WTC11 (cell line): ENCODE data around the gene SIRT5. TPM values are rescaled to one million over a fixed set of nuclear protein-coding genes. Genes with fewer than 3 reads are reported as not detected.

Experiments used
- ATAC-seq: fragments of 200-7000 bp; cut with Tn5 transposase; 2 replicates; pipeline ENCODE4 v1.10.0; 2021; ENCODE audit warnings: mild to moderate bottlenecking, moderate library complexity
- CTCF ChIA-PET: fragments of 300-600 bp; sonication (Branson Sonifier 250); formaldehyde crosslinking; loops from one replicate; lab custom pipeline; 2021; ENCODE audit warnings: antibody characterized with exemption; lab: Charles Lee
- POLR2A ChIA-PET: fragments of 350-600 bp; sonication (Branson Sonifier 250); formaldehyde crosslinking; loops from one replicate; lab custom pipeline; 2021; ENCODE audit warnings: antibody characterized with exemption; lab: Charles Lee
- DNase-seq: peaks from one replicate; pipeline ENCODE4 v3.0.0; 2021; ENCODE audit warnings: low spot score
- H3K27ac Mint-ChIP-seq: 2 replicates; pipeline ENCODE4 v1.8.0; 2021; ENCODE audit warnings: mixed read lengths
- H3K27me3 Mint-ChIP-seq: 2 replicates; pipeline ENCODE4 v1.8.0; 2021; ENCODE audit warnings: low read depth, mild to moderate bottlenecking, moderate library complexity, mixed read lengths
- H3K36me3 Mint-ChIP-seq: 2 replicates; pipeline ENCODE4 v1.8.0; 2021; ENCODE audit warnings: mixed read lengths
- H3K4me1 Mint-ChIP-seq: 2 replicates; pipeline ENCODE4 v1.8.0; 2022; ENCODE audit warnings: mixed read lengths
- H3K4me3 Mint-ChIP-seq: 2 replicates; pipeline ENCODE4 v1.8.0; 2021; ENCODE audit warnings: mild to moderate bottlenecking, moderate library complexity, mixed read lengths
- H3K9me3 Mint-ChIP-seq: 2 replicates; pipeline ENCODE4 v1.8.0; 2021; ENCODE audit warnings: mixed read lengths
- CTCF ChIP-seq: fragments of 200-600 bp; IDR thresholded peaks from 2 replicates; pipeline ENCODE4 v1.8.0; 2022; ENCODE audit warnings: antibody characterized with exemption
- ELF4 ChIP-seq: sonication (generic); formaldehyde crosslinking; IDR thresholded peaks from 2 replicates; pipeline ENCODE4 v1.8.1; 2022; ENCODE audit warnings: low read depth, mild to moderate bottlenecking, moderate library complexity, missing genetic modification reagents
- FOXK1 ChIP-seq: sonication (generic); formaldehyde crosslinking; IDR thresholded peaks from 2 replicates; pipeline ENCODE4 v1.8.0; 2022; ENCODE audit warnings: mild to moderate bottlenecking, moderate library complexity, missing genetic modification reagents
- GRHL2 ChIP-seq: fragments of 250-450 bp; sonication (Bioruptor Pico); IDR thresholded peaks from 2 replicates; pipeline ENCODE4 v1.8.0; 2022; ENCODE audit warnings: mild to moderate bottlenecking, moderate library complexity; ENCODE audit not compliant: insufficient replicate concordance, severe bottlenecking
- IRF2 ChIP-seq: sonication (generic); formaldehyde crosslinking; IDR thresholded peaks from 2 replicates; pipeline ENCODE4 v1.8.0; 2022; ENCODE audit warnings: low read depth, missing genetic modification reagents, borderline replicate concordance
- KAT7 ChIP-seq: sonication (generic); formaldehyde crosslinking; IDR thresholded peaks from 2 replicates; pipeline ENCODE4 v1.8.1; 2023; ENCODE audit warnings: missing genetic modification reagents, mild to moderate bottlenecking, borderline replicate concordance
- MLX ChIP-seq: sonication (generic); formaldehyde crosslinking; IDR thresholded peaks from 2 replicates; pipeline ENCODE4 v1.8.1; 2023; ENCODE audit warnings: mild to moderate bottlenecking, missing genetic modification reagents, moderate library complexity
- NFYB ChIP-seq: sonication (generic); formaldehyde crosslinking; conservative IDR thresholded peaks from 2 replicates; pipeline ENCODE4 v1.8.0; 2022; ENCODE audit warnings: low read depth, missing genetic modification reagents
- PRRX2 ChIP-seq: fragments of 250-450 bp; sonication (Bioruptor Pico); IDR thresholded peaks from 2 replicates; pipeline ENCODE4 v1.8.0; 2021; ENCODE audit warnings: mild to moderate bottlenecking
- SMAD4 ChIP-seq: sonication (generic); formaldehyde crosslinking; IDR thresholded peaks from 2 replicates; pipeline ENCODE4 v1.8.0; 2022; ENCODE audit warnings: mild to moderate bottlenecking, missing genetic modification reagents
- SOX15 ChIP-seq: fragments of 250-450 bp; sonication (Bioruptor Pico); IDR thresholded peaks from 2 replicates; pipeline ENCODE4 v1.9.0; 2021; ENCODE audit warnings: mild to moderate bottlenecking
- TEAD1 ChIP-seq: sonication (generic); formaldehyde crosslinking; IDR thresholded peaks from 2 replicates; pipeline ENCODE4 v1.8.0; 2022; ENCODE audit warnings: mild to moderate bottlenecking, missing genetic modification reagents
- TEAD4 ChIP-seq: sonication (generic); formaldehyde crosslinking; IDR thresholded peaks from 2 replicates; pipeline ENCODE4 v1.8.0; 2022; ENCODE audit warnings: mild to moderate bottlenecking, missing genetic modification reagents
- ZNF317 ChIP-seq: sonication (generic); formaldehyde crosslinking; IDR thresholded peaks from 2 replicates; pipeline ENCODE4 v1.8.1; 2023; ENCODE audit warnings: low read depth, mild to moderate bottlenecking, moderate library complexity, missing genetic modification reagents, borderline replicate concordance
- ZNF423 ChIP-seq: fragments of 250-450 bp; sonication (Bioruptor Pico); IDR thresholded peaks from 2 replicates; pipeline ENCODE4 v2.1.2; 2022; ENCODE audit warnings: mild to moderate bottlenecking, moderate library complexity
- total RNA-seq: library from RNA; stranded (reverse); gene quantifications from 3 replicates; pipeline ENCODE4 v1.2.3, GENCODE V29; 2021
- TF ChIP-seq, protein P1 (sequence below): sonication (generic); formaldehyde crosslinking; IDR thresholded peaks from 2 replicates; pipeline ENCODE4 v1.8.0; 2023; ENCODE audit warnings: mild to moderate bottlenecking, missing genetic modification reagents
- TF ChIP-seq, protein P2 (sequence below): sonication (generic); formaldehyde crosslinking; IDR thresholded peaks from 2 replicates; pipeline ENCODE4 v1.8.1; 2022; ENCODE audit warnings: low read depth, mild to moderate bottlenecking, moderate library complexity, missing genetic modification reagents, borderline replicate concordance
- TF ChIP-seq, protein P3 (sequence below): sonication (generic); formaldehyde crosslinking; IDR thresholded peaks from 2 replicates; pipeline ENCODE4 v1.8.0; 2022; ENCODE audit warnings: mild to moderate bottlenecking, missing genetic modification reagents
- TF ChIP-seq, protein P4 (sequence below): fragments of 250-450 bp; sonication (Bioruptor Pico); IDR thresholded peaks from 2 replicates; pipeline ENCODE4 v1.9.0; 2021; ENCODE audit warnings: moderate library complexity, mild to moderate bottlenecking, inconsistent platforms, borderline replicate concordance
- TF ChIP-seq, protein P5 (sequence below): fragments of 250-450 bp; sonication (Bioruptor Pico); IDR thresholded peaks from 2 replicates; pipeline ENCODE4 v1.9.0; 2021; ENCODE audit warnings: mild to moderate bottlenecking

The SIRT5 gene
- total RNA-seq, 1 experiment from 2014 or later: 11.8 TPM

DNA sequence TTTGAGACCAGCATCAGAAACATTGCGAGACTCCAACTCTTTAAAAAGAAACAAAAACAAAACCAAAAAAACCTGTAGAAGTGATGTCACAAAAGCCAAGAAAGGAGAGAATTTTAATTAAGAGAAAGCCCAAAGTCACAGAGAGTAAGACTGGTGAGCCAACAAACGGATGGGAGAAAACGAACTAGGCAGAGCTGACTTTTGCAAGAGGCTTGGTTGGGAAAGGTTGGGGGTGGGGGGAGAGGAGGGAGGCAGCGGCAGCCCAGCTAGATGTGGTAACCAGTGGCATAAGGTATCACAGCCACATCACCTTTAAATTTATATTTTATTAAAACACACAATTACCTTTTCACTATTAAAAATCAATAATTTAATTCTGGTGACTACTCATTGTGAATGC is 64.2 kb downstream of the SIRT5 start (continued):
- TF ChIP-seq, protein P1, sequence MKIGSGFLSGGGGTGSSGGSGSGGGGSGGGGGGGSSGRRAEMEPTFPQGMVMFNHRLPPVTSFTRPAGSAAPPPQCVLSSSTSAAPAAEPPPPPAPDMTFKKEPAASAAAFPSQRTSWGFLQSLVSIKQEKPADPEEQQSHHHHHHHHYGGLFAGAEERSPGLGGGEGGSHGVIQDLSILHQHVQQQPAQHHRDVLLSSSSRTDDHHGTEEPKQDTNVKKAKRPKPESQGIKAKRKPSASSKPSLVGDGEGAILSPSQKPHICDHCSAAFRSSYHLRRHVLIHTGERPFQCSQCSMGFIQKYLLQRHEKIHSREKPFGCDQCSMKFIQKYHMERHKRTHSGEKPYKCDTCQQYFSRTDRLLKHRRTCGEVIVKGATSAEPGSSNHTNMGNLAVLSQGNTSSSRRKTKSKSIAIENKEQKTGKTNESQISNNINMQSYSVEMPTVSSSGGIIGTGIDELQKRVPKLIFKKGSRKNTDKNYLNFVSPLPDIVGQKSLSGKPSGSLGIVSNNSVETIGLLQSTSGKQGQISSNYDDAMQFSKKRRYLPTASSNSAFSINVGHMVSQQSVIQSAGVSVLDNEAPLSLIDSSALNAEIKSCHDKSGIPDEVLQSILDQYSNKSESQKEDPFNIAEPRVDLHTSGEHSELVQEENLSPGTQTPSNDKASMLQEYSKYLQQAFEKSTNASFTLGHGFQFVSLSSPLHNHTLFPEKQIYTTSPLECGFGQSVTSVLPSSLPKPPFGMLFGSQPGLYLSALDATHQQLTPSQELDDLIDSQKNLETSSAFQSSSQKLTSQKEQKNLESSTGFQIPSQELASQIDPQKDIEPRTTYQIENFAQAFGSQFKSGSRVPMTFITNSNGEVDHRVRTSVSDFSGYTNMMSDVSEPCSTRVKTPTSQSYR (CRISPR knock-in tag): no peak
- TF ChIP-seq PRRX2 (CRISPR knock-in tag) (no peak), TEAD1 (CRISPR knock-in tag) (no peak)

GRCh38 chr6:13641315-13641714 is 66.9 kb downstream of the SIRT5 start:
- Mint-ChIP-seq H3K4me3 (no peak overlapping the region), H3K4me1 (peaks cover 38% of the 10 kb centered on the region), H3K36me3 (peaks cover 9% of the 10 kb centered on the region), H3K9me3 (no peaks in the 10 kb centered on the region), H3K27me3 (no peaks in the 10 kb centered on the region), H3K27ac (no peak overlapping the region)
- ChIA-PET POLR2A (no interaction called here), CTCF (no interaction called here)
- no peak for DNase-seq
- ATAC-seq: no peak
- TF ChIP-seq ELF4 (CRISPR knock-in tag): no peak
- TF ChIP-seq, protein P2, sequence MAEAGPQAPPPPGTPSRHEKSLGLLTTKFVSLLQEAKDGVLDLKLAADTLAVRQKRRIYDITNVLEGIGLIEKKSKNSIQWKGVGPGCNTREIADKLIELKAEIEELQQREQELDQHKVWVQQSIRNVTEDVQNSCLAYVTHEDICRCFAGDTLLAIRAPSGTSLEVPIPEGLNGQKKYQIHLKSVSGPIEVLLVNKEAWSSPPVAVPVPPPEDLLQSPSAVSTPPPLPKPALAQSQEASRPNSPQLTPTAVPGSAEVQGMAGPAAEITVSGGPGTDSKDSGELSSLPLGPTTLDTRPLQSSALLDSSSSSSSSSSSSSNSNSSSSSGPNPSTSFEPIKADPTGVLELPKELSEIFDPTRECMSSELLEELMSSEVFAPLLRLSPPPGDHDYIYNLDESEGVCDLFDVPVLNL (CRISPR knock-in tag): no peak
- TF ChIP-seq, protein P3, sequence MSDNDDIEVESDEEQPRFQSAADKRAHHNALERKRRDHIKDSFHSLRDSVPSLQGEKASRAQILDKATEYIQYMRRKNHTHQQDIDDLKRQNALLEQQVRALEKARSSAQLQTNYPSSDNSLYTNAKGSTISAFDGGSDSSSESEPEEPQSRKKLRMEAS (CRISPR knock-in tag): no peak
- no peak for TF ChIP-seq ZNF423 (CRISPR knock-in tag)
- TF ChIP-seq ZNF317: no peak
- TF ChIP-seq IRF2 (CRISPR knock-in tag): no peak
- no peak for TF ChIP-seq MLX (CRISPR knock-in tag)
- no peak for TF ChIP-seq CTCF
- TF ChIP-seq, protein P4, sequence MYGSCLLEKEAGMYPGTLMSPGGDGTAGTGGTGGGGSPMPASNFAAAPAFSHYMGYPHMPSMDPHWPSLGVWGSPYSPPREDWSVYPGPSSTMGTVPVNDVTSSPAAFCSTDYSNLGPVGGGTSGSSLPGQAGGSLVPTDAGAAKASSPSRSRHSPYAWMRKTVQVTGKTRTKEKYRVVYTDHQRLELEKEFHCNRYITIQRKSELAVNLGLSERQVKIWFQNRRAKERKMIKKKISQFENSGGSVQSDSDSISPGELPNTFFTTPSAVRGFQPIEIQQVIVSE: no peak
- TF ChIP-seq TEAD4: no peak
- no peak for TF ChIP-seq KAT7
- no peak for TF ChIP-seq SMAD4 (CRISPR knock-in tag)
- TF ChIP-seq SOX15: no peak
- TF ChIP-seq, protein P5, sequence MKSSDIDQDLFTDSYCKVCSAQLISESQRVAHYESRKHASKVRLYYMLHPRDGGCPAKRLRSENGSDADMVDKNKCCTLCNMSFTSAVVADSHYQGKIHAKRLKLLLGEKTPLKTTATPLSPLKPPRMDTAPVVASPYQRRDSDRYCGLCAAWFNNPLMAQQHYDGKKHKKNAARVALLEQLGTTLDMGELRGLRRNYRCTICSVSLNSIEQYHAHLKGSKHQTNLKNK: no peak
- TF ChIP-seq NFYB (CRISPR knock-in tag): no peak
- no peak for TF ChIP-seq GRHL2 (CRISPR knock-in tag)
- TF ChIP-seq FOXK1 (CRISPR knock-in tag): no peak
